Endothelial cell of umbilical vein (primary cell): ENCODE results near the gene IWS1. TPM values are rescaled to one million over a fixed set of nuclear protein-coding genes. Genes with fewer than 3 reads are reported as not detected.

ENCODE experiments used
- BruUV-seq: library from RNA; stranded (reverse); fragments of 400-500 nt; replicated peaks from 2 replicates; lab custom pipeline; 2021; lab: Mats Ljungman, UMichigan
- CTCF ChIA-PET: fragments of 300-600, 350-600 bp; sonication (Branson Sonifier 250); formaldehyde crosslinking; loops from one replicate; lab custom pipeline; 2021; ENCODE audit warnings: antibody characterized with exemption, inconsistent platforms; lab: Charles Lee
- POLR2A ChIA-PET: fragments of 300-600, 350-600 bp; sonication (Branson Sonifier 250); formaldehyde crosslinking; loops from one replicate; lab custom pipeline; 2021; ENCODE audit warnings: antibody characterized with exemption, inconsistent platforms; lab: Charles Lee
- DNase-seq: peaks from one replicate; pipeline ENCODE4 v3.0.0-alpha.2; 2011; ENCODE audit warnings: low read depth, low spot score
- FAIRE-seq: peaks from 2 replicates; lab custom pipeline; 2011; peaks lifted over from hg19 to GRCh38; lab: Jason Lieb, UNC
- H2AFZ ChIP-seq: 2 replicates; pipeline ENCODE4 v1.6.0; 2012; ENCODE audit warnings: low read depth, low read length, control low read depth, inconsistent platforms
- H3K27ac ChIP-seq: 2 replicates; pipeline ENCODE4 v1.5.1; 2011; ENCODE audit warnings: low read depth, mild to moderate bottlenecking, control low read depth, low read length, moderate library complexity; ENCODE audit not compliant: insufficient read depth
- H3K27me3 ChIP-seq, 2 experiments: 2 replicates each; pipeline versions ENCODE4 v1.6.0 to v1.6.1; 2011; ENCODE audit warnings: low read length in 2 of 2, mixed read lengths in 1 of 2; ENCODE audit not compliant: control insufficient read depth in 2 of 2, insufficient read depth in 2 of 2
- H3K36me3 ChIP-seq, 2 experiments: 2 replicates in 1 of 2; 3 replicates in 1 of 2; pipeline ENCODE4 v1.5.1; 2011; ENCODE audit warnings: low read length in 2 of 2, mild to moderate bottlenecking in 1 of 2, moderate library complexity in 1 of 2; ENCODE audit not compliant: control insufficient read depth in 2 of 2, insufficient read depth in 2 of 2; ENCODE audit errors: extremely low read depth in 1 of 2
- H3K4me1 ChIP-seq: 3 replicates; pipeline ENCODE4 v1.5.1; 2011; ENCODE audit warnings: mild to moderate bottlenecking, low read length; ENCODE audit not compliant: control insufficient read depth, insufficient read depth; ENCODE audit errors: extremely low read depth
- H3K4me2 ChIP-seq: 2 replicates; pipeline ENCODE4 v1.6.1; 2011; ENCODE audit warnings: low read length, control low read depth, mixed read lengths; ENCODE audit not compliant: insufficient read depth
- H3K4me3 ChIP-seq, 3 experiments: fragments of 200-600 bp in 1 of 3; sonication (generic), shearing (Covaris generic) in 1 of 3; replicated peaks in 1 of 3; 2 replicates each; pipeline ENCODE4 v1.5.1; 2011 to 2016; ENCODE audit warnings: control low read depth in 3 of 3, low read length in 3 of 3, mild to moderate bottlenecking in 2 of 3, inconsistent platforms in 1 of 3, low read depth in 1 of 3, moderate library complexity in 1 of 3; ENCODE audit not compliant: insufficient read depth in 1 of 3
- H3K79me2 ChIP-seq: 2 replicates; pipeline ENCODE4 v1.6.0; 2012; ENCODE audit warnings: low read length, inconsistent platforms; ENCODE audit not compliant: control insufficient read depth, insufficient read depth
- H3K9ac ChIP-seq: replicated peaks from 2 replicates; pipeline ENCODE3; 2011; ENCODE audit warnings: low read length, control low read depth; ENCODE audit not compliant: insufficient read depth; ENCODE audit errors: extremely low read depth
- H3K9me1 ChIP-seq: replicated peaks from 3 replicates; pipeline ENCODE4 v1.6.0; 2011; ENCODE audit warnings: mild to moderate bottlenecking, low read length; ENCODE audit not compliant: control insufficient read depth, insufficient read depth; ENCODE audit errors: extremely low read depth
- H3K9me3 ChIP-seq: replicated peaks from 2 replicates; pipeline ENCODE4 v1.5.1; 2012; ENCODE audit warnings: low read length, inconsistent platforms; ENCODE audit not compliant: control insufficient read depth, insufficient read depth
- H4K20me1 ChIP-seq: replicated peaks from 2 replicates; pipeline ENCODE3; 2011; ENCODE audit warnings: mild to moderate bottlenecking, low read length; ENCODE audit not compliant: control insufficient read depth, insufficient read depth; ENCODE audit errors: extremely low read depth
- EZH2 ChIP-seq: IDR thresholded peaks from 2 replicates; pipeline ENCODE4 v1.6.1; 2012; ENCODE audit warnings: borderline replicate concordance, low read depth, mild to moderate bottlenecking, moderate library complexity, low read length, inconsistent platforms; ENCODE audit not compliant: severe bottlenecking
- GATA2 ChIP-seq: IDR thresholded peaks from 2 replicates; pipeline ENCODE4 v1.7.0; 2011; ENCODE audit warnings: low read depth, mild to moderate bottlenecking, moderate library complexity, mixed read lengths, low read length; ENCODE audit not compliant: insufficient read length, insufficient read depth
- JUN ChIP-seq: IDR thresholded peaks from 2 replicates; pipeline ENCODE4 v1.6.1; 2011; ENCODE audit warnings: borderline replicate concordance, low read depth; ENCODE audit not compliant: insufficient read length, insufficient read depth
- POLR2A ChIP-seq: IDR thresholded peaks from 2 replicates; pipeline ENCODE4 v1.6.1; 2012; ENCODE audit warnings: low read depth, mild to moderate bottlenecking, control low read depth, low read length
- dilution Hi-C: fragments of 300-500 bp; cut with MboI; formaldehyde crosslinking; loops from one replicate; pipeline ENCODE4 v1.15.0; 2019; ENCODE audit warnings: low sequenced_read_pairs; ENCODE audit not compliant: extremely low pct_ligation_motif_present
- intact Hi-C: fragments of 100-400 bp; cut with micrococcal nuclease; formaldehyde crosslinking; loops from one replicate; pipeline ENCODE4 v1.10.0; 2022
- polyA plus RNA-seq, 4 experiments: library from polyadenylated mRNA; depleted of rRNA in 3 of 4; stranded (reverse) in 3 of 4; unstranded in 1 of 4; fragments of >200 nt; gene quantifications; 2 replicates each; pipeline versions ENCODE4 v1.2.1 to v1.2.3, GENCODE V29; 2011 to 2012; ENCODE audit warnings: missing spikeins in 1 of 4
- total RNA-seq: library from RNA; stranded (reverse); gene quantifications from 2 replicates; pipeline ENCODE4 v1.2.3, GENCODE V29; 2021
- TF ChIP-seq, protein P1 (sequence below): IDR thresholded peaks from 2 replicates; pipeline ENCODE4 v1.6.1; 2011; ENCODE audit not compliant: insufficient read depth, insufficient read length
- TF ChIP-seq, protein P2 (sequence below), 2 donors: IDR thresholded peaks; 1 replicate in 1 of 2; 2 replicates in 1 of 2; pipeline ENCODE4 v1.5.1; 2011; ENCODE audit warnings: low read length in 2 of 2, mild to moderate bottlenecking in 2 of 2, moderate library complexity in 2 of 2, control low read depth in 1 of 2, inconsistent platforms in 1 of 2, low read depth in 1 of 2; ENCODE audit not compliant: insufficient read depth in 1 of 2; ENCODE audit errors: extremely low read depth in 1 of 2

Gene IWS1
- total and polyA plus RNA-seq, 2 donors (not counting 3 experiments of a cell fraction or from before 2014, with no cell fraction given): 14.7 to 51.0 TPM

DNA sequence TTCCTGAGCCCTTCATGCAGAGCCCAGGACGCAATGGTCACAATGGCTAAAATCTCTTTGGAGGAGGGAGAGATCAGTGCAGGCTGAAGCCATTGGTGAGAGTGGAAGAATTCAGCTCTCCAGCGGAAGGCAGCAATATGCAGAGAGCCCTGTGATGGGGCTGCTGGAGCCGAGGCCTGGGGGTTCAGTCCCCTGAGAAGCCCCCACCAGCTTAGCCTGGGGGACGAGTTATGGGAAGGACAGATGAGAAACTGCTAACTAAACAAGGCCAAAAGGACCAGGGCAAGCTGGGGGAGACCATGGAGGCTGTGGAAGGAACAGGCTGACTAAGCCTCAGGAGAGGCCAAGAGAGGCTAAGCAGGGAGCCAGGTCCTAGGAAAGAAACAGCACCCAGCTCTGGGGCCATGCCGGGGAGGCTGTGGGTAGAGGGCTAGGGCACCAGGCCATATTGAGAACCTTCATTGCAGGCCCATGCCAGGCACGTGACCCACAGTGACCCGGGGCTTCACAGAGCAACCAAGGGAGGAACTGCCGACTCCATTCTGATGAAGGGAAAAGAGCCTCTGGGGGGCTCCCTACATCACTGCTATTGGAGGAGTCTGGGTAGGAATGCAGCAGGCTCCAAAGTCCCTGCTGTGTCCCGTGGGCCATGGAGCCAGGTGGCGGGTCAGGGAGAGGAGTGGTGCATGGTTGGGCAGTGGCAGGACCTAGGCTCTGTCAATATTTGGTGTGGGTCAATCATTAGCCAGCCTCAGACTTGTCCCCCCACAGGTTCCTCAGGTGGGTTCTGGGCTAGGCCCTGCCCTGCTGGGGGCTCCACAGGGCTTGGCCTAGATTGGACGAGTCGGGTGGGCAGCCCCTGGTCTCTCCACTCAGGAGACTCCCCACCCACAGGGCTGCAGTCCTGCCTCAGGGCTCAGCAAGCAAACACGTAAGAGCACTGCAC is 88.2 kb downstream of the IWS1 start:
- FAIRE-seq: no peak
- POLR2A ChIA-PET: no interaction called here
- H3K4me2 ChIP-seq: no peak overlapping the region

DNA sequence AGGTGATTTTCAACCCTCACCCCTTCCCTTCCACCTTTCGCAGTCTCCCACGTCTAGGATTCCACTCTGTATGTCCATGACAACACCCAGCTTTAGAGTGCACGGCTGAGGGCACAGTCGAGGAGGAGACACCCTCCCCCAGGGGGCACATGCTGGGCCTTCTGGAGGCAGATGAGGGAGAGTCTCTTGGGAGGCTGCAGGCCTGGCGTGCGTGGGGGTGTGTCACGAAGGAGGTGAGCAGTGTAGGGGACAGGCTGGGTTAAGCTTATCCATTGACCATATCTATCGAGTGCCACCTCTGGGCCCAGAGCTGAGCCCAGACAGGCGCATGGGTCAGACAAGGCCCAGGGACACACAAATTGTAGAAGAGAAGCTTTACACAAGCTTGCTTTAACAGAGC is 89.2 kb downstream of the IWS1 start:
- FAIRE-seq: no peak
- intact Hi-C loops: no loop called here

More for the DNA sequence above, 88.2 kb downstream of the IWS1 start:
- Histone ChIP-seq H4K20me1 (no peaks in the 10 kb centered on the region), H3K27ac (no peak overlapping the region), H3K36me3 (no peaks in the 10 kb centered on the region), H3K9ac (no peak overlapping the region), H3K4me1 (no peaks in the 10 kb centered on the region), H3K79me2 (no peaks in the 10 kb centered on the region), H3K9me3 (no peaks in the 10 kb centered on the region), H3K27me3 (no peaks in the 10 kb centered on the region), H2AFZ (no peak overlapping the region), H3K4me3 (no peak overlapping the region), H3K9me1 (no peaks in the 10 kb centered on the region)
- BruUV-seq: no TSS peak
- intact Hi-C loops (no loop called here), dilution Hi-C loops (no loop called here)
- TF ChIP-seq, protein P1, sequence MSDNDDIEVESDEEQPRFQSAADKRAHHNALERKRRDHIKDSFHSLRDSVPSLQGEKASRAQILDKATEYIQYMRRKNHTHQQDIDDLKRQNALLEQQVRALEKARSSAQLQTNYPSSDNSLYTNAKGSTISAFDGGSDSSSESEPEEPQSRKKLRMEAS: no peak
- TF ChIP-seq POLR2A: no peak
- TF ChIP-seq EZH2: no peak
- TF ChIP-seq GATA2: no peak
- CTCF ChIA-PET: no interaction called here
- no peak for DNase-seq

More for the DNA sequence above, 89.2 kb downstream of the IWS1 start:
- Histone ChIP-seq H3K79me2 (no peaks in the 10 kb centered on the region), H3K4me1 (no peaks in the 10 kb centered on the region), H3K9ac (no peak overlapping the region), H3K9me1 (no peaks in the 10 kb centered on the region), H4K20me1 (no peaks in the 10 kb centered on the region), H3K36me3 (no peaks in the 10 kb centered on the region), H2AFZ (no peak overlapping the region), H3K4me3 (no peak overlapping the region), H3K4me2 (no peak overlapping the region), H3K27ac (no peak overlapping the region), H3K27me3 (no peaks in the 10 kb centered on the region), H3K9me3 (no peaks in the 10 kb centered on the region)
- no TSS peak for BruUV-seq
- TF ChIP-seq, protein P2, sequence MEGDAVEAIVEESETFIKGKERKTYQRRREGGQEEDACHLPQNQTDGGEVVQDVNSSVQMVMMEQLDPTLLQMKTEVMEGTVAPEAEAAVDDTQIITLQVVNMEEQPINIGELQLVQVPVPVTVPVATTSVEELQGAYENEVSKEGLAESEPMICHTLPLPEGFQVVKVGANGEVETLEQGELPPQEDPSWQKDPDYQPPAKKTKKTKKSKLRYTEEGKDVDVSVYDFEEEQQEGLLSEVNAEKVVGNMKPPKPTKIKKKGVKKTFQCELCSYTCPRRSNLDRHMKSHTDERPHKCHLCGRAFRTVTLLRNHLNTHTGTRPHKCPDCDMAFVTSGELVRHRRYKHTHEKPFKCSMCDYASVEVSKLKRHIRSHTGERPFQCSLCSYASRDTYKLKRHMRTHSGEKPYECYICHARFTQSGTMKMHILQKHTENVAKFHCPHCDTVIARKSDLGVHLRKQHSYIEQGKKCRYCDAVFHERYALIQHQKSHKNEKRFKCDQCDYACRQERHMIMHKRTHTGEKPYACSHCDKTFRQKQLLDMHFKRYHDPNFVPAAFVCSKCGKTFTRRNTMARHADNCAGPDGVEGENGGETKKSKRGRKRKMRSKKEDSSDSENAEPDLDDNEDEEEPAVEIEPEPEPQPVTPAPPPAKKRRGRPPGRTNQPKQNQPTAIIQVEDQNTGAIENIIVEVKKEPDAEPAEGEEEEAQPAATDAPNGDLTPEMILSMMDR (IDR thresholded peaks at IDR 0.05; ENCODE audit: extremely low read depth in 1 of 2, insufficient read depth in 1 of 2, low read depth in 1 of 2, low read length in 2 of 2): no peak
- TF ChIP-seq GATA2: no peak
- no peak for TF ChIP-seq JUN
- DNase-seq: no peak
- dilution Hi-C loops: no loop called here
- CTCF ChIA-PET: interaction anchor here (1.6 kb wide), 1 partner anchor 21 kb away, joined by 4 read pairs; no protein-coding TSS in a partner anchor
- POLR2A ChIA-PET: no interaction called here
